Activated B cell treated with CpG ODN at 0.5 μM for 24 hours (primary cell): ENCODE measurements around the gene VPS13D. TPM values are rescaled to one million over a fixed set of nuclear protein-coding genes. Genes with fewer than 3 reads are reported as not detected.

ENCODE experiments used
- ATAC-seq: fragments of 200-7000 bp; cut with Tn5 transposase; one replicate; pipeline ENCODE4 v1.10.0; 2021; ENCODE audit warnings: low read depth, mild to moderate bottlenecking, moderate library complexity
- CTCF ChIA-PET: fragments of 350-600 bp; sonication (Branson Sonifier 250); formaldehyde crosslinking; loops from one replicate; lab custom pipeline; 2021; ENCODE audit warnings: antibody characterized with exemption; lab: Charles Lee
- POLR2A ChIA-PET: fragments of 350-600 bp; sonication (Branson Sonifier 250); formaldehyde crosslinking; loops from one replicate; lab custom pipeline; 2021; ENCODE audit warnings: antibody characterized with exemption; lab: Charles Lee
- DNase-seq: peaks from one replicate; pipeline ENCODE4 v3.0.0; 2022
- H3K27ac Mint-ChIP-seq: one replicate; pipeline ENCODE4 v1.8.0; 2020; ENCODE audit warnings: mixed read lengths
- H3K27me3 Mint-ChIP-seq: one replicate; pipeline ENCODE4 v1.8.0; 2021; ENCODE audit warnings: mixed read lengths
- H3K36me3 Mint-ChIP-seq: one replicate; pipeline ENCODE4 v1.8.0; 2021; ENCODE audit warnings: low read depth, mixed read lengths
- H3K4me1 Mint-ChIP-seq: one replicate; pipeline ENCODE4 v1.8.0; 2021; ENCODE audit warnings: mixed read lengths
- H3K4me3 Mint-ChIP-seq: one replicate; pipeline ENCODE4 v1.8.0; 2020; ENCODE audit warnings: mild to moderate bottlenecking, mixed read lengths
- H3K9me3 Mint-ChIP-seq: one replicate; pipeline ENCODE4 v1.8.0; 2020; ENCODE audit warnings: mixed read lengths
- CTCF ChIP-seq: fragments of 200-600 bp; IDR thresholded peaks from one replicate; pipeline ENCODE4 v1.8.0; 2022; ENCODE audit warnings: antibody characterized with exemption, mild to moderate bottlenecking
- intact Hi-C: fragments of 100-400 bp; cut with micrococcal nuclease; formaldehyde crosslinking; loops from one replicate; pipeline ENCODE4 v1.15.1; 2024
- total RNA-seq: library from RNA; stranded (reverse); gene quantifications from 2 replicates; pipeline ENCODE4 v1.2.3, GENCODE V29; 2022

The VPS13D gene
- total RNA-seq, 1 donor from 2014 or later = 64.5 TPM

- ChIA-PET POLR2A (no interaction called here), CTCF (no interaction called here)
- Mint-ChIP-seq H3K27me3 (no peaks in the 10 kb centered on the region), H3K27ac (no peak overlapping the region), H3K36me3 (peaks cover 2% of the 10 kb centered on the region), H3K4me1 (no peaks in the 10 kb centered on the region), H3K9me3 (peaks cover 5% of the 10 kb centered on the region), H3K4me3 (no peak overlapping the region)
- intact Hi-C loops = no loop called here
- DNase-seq (no peak), ATAC-seq (no peak)
- no peak for TF ChIP-seq CTCF
Observed at GRCh38 chr1:12530462-12531178, 300.8 kb downstream of the VPS13D start.

- Mint-ChIP-seq H3K9me3 (peaks cover 8% of the 10 kb centered on the region), H3K27ac (no peak overlapping the region), H3K27me3 (no peaks in the 10 kb centered on the region), H3K4me3 (no peak overlapping the region), H3K4me1 (no peaks in the 10 kb centered on the region), H3K36me3 (peaks cover 3% of the 10 kb centered on the region)
- DNase-seq (no peak), ATAC-seq (no peak)
- CTCF ChIA-PET = no interaction called here
- POLR2A ChIA-PET = no interaction called here
- no peak for TF ChIP-seq CTCF
- intact Hi-C loops = no loop called here
Observed at GRCh38 chr1:12531179-12531499, 301.3 kb downstream of the VPS13D start.

- TF ChIP-seq CTCF = no peak
- no peaks in the 10 kb centered on the region for H3K4me1 Mint-ChIP-seq
- no peak overlapping the region for H3K4me3 Mint-ChIP-seq
- intact Hi-C loops = no loop called here
- ChIA-PET POLR2A (no interaction called here), CTCF (no interaction called here)
- H3K9me3 Mint-ChIP-seq = peaks cover 17% of the 10 kb centered on the region
- H3K36me3 Mint-ChIP-seq = peaks cover 9% of the 10 kb centered on the region
- ATAC-seq (no peak), DNase-seq (no peak)
- no peak overlapping the region for H3K27ac Mint-ChIP-seq
- no peaks in the 10 kb centered on the region for H3K27me3 Mint-ChIP-seq
Observed at GRCh38 chr1:12532405-12533315, 302.8 kb downstream of the VPS13D start.

- H3K36me3 Mint-ChIP-seq = peaks cover 9% of the 10 kb centered on the region
- peaks cover 2% of the 10 kb centered on the region for H3K27me3 Mint-ChIP-seq
- DNase-seq (no peak), ATAC-seq (no peak)
- no peak for TF ChIP-seq CTCF
- H3K4me1 Mint-ChIP-seq = no peaks in the 10 kb centered on the region
- intact Hi-C loops = no loop called here
- CTCF ChIA-PET = no interaction called here
- POLR2A ChIA-PET = interaction anchor here (0.7 kb wide), 1 partner anchor 14 kb away, joined by 3 read pairs; no protein-coding TSS in a partner anchor
- peaks cover 17% of the 10 kb centered on the region for H3K9me3 Mint-ChIP-seq
- H3K27ac Mint-ChIP-seq = no peak overlapping the region
- H3K4me3 Mint-ChIP-seq = no peak overlapping the region
Observed at GRCh38 chr1:12536023-12536639, 306.3 kb downstream of the VPS13D start.

GRCh38 chr1:12537294-12537693 is 307.5 kb downstream of the VPS13D start:
- Mint-ChIP-seq H3K4me1 (no peaks in the 10 kb centered on the region), H3K9me3 (peaks cover 17% of the 10 kb centered on the region), H3K27ac (no peak overlapping the region), H3K36me3 (peaks cover 9% of the 10 kb centered on the region), H3K4me3 (no peak overlapping the region), H3K27me3 (peaks cover 10% of the 10 kb centered on the region)
- DNase-seq (no peak), ATAC-seq (no peak)
- CTCF ChIA-PET = no interaction called here
- no peak for TF ChIP-seq CTCF
- POLR2A ChIA-PET = no interaction called here
- intact Hi-C loops = no loop called here
